Neural cell (in vitro differentiated cells): ENCODE results near the gene TIGD4. TPM values are rescaled to one million over a fixed set of nuclear protein-coding genes. Genes with fewer than 3 reads are reported as not detected.
A peak's percentile ranks its signal among the peaks of the same experiment; 100 is the strongest.

Experiments
- H2AFZ ChIP-seq: fragments of 200-600, 300-800 bp; sonication (generic), shearing (Covaris generic); 2 replicates; pipeline ENCODE4 v1.6.0; 2014; ENCODE audit warnings: low read depth, mild to moderate bottlenecking, antibody characterized with exemption, low read length, moderate library complexity
- H3F3A ChIP-seq: fragments of 200-600 bp; shearing (Covaris generic); 2 replicates; pipeline ENCODE4 v1.6.1; 2016; ENCODE audit warnings: mild to moderate bottlenecking, moderate library complexity, mixed read lengths, antibody characterized with exemption, low read length; ENCODE audit not compliant: insufficient read depth, poor library complexity, severe bottlenecking
- H3K27ac ChIP-seq: fragments of 200-600, 300-800 bp; sonication (generic), shearing (Covaris generic); 2 replicates; pipeline ENCODE4 v1.5.1; 2014; ENCODE audit warnings: mild to moderate bottlenecking, low read length, moderate library complexity
- H3K27me3 ChIP-seq: fragments of 300-800, 200-600 bp; sonication (generic), shearing (Covaris generic); 2 replicates; pipeline ENCODE4 v1.6.0; 2014; ENCODE audit warnings: mild to moderate bottlenecking, low read depth, low read length, moderate library complexity; ENCODE audit not compliant: insufficient read depth
- H3K36me3 ChIP-seq: fragments of 300-800, 200-600 bp; sonication (generic), shearing (Covaris generic); 2 replicates; pipeline ENCODE4 v1.5.1; 2014; ENCODE audit warnings: mild to moderate bottlenecking, antibody characterized with exemption, low read length, moderate library complexity; ENCODE audit not compliant: insufficient read depth
- H3K4me2 ChIP-seq: fragments of 300-800, 200-600 bp; sonication (generic), shearing (Covaris generic); 2 replicates; pipeline ENCODE4 v1.6.0; 2014; ENCODE audit warnings: mild to moderate bottlenecking, low read length
- H3K4me3 ChIP-seq: fragments of 300-800, 200-600 bp; sonication (generic), shearing (Covaris generic); 2 replicates; pipeline ENCODE4 v1.5.1; 2014; ENCODE audit warnings: mild to moderate bottlenecking, low read length, moderate library complexity
- H3K79me2 ChIP-seq: fragments of 200-600 bp; shearing (Covaris generic); replicated peaks from 2 replicates; pipeline ENCODE4 v1.6.0; 2014; ENCODE audit warnings: mild to moderate bottlenecking, low read length, moderate library complexity; ENCODE audit not compliant: insufficient read depth
- H3K9ac ChIP-seq: fragments of 300-800, 200-600 bp; sonication (generic), shearing (Covaris generic); 2 replicates; pipeline ENCODE4 v1.6.1; 2016; ENCODE audit warnings: mild to moderate bottlenecking, low read length, mixed read lengths
- H3K9me2 ChIP-seq: fragments of 200-600 bp; shearing (Covaris generic); 2 replicates; pipeline ENCODE4 v1.6.1; 2016; ENCODE audit warnings: mild to moderate bottlenecking, low read length, mixed read lengths; ENCODE audit not compliant: insufficient read depth
- H3K9me3 ChIP-seq: fragments of 200-600, 300-800 bp; sonication (generic), shearing (Covaris generic); 2 replicates; pipeline ENCODE4 v1.6.1; 2016; ENCODE audit warnings: mild to moderate bottlenecking, mixed run types, low read length, moderate library complexity, mixed read lengths
- H4K20me1 ChIP-seq: fragments of 200-600 bp; shearing (Covaris generic); 2 replicates; pipeline ENCODE4 v1.6.1; 2016; ENCODE audit warnings: mild to moderate bottlenecking, mixed run types; ENCODE audit not compliant: insufficient read depth
- CTCF ChIP-seq: fragments of 450-650 bp; IDR thresholded peaks from 2 replicates; pipeline ENCODE4 v1.5.1; 2014; ENCODE audit warnings: antibody characterized with exemption, mild to moderate bottlenecking, moderate library complexity; ENCODE audit not compliant: poor library complexity, severe bottlenecking
- EP300 ChIP-seq: fragments of 450-650 bp; conservative IDR thresholded peaks from 2 replicates; pipeline ENCODE4 v1.6.1; 2014; ENCODE audit warnings: antibody characterized with exemption, mild to moderate bottlenecking, moderate library complexity; ENCODE audit not compliant: poor library complexity, severe bottlenecking
- EZH2 ChIP-seq: fragments of 200-600, 300-800 bp; shearing (Covaris generic), sonication (generic); IDR thresholded peaks from 2 replicates; pipeline ENCODE4 v1.6.1; 2014; ENCODE audit warnings: antibody characterized with exemption, low read length, borderline replicate concordance, mild to moderate bottlenecking; ENCODE audit not compliant: insufficient read depth, poor library complexity, severe bottlenecking
- MXI1 ChIP-seq: fragments of 450-650 bp; conservative IDR thresholded peaks from 2 replicates; pipeline ENCODE4 v1.6.1; 2014; ENCODE audit warnings: antibody characterized with exemption, mild to moderate bottlenecking; ENCODE audit not compliant: poor library complexity, severe bottlenecking
- POLR2AphosphoS5 ChIP-seq: IDR thresholded peaks from 2 replicates; pipeline ENCODE4 v1.6.1; 2012
- RAD21 ChIP-seq: fragments of 450-650 bp; conservative IDR thresholded peaks from 2 replicates; pipeline ENCODE4 v1.6.1; 2014; ENCODE audit warnings: antibody characterized with exemption, mild to moderate bottlenecking, moderate library complexity
- REST ChIP-seq: IDR thresholded peaks from 2 replicates; pipeline ENCODE4 v1.6.1; 2012; ENCODE audit warnings: borderline replicate concordance
- SMC3 ChIP-seq: fragments of 450-650 bp; conservative IDR thresholded peaks from 2 replicates; pipeline ENCODE4 v1.6.1; 2014; ENCODE audit warnings: antibody characterized with exemption, mild to moderate bottlenecking, moderate library complexity; ENCODE audit not compliant: poor library complexity
- TAF1 ChIP-seq: IDR thresholded peaks from 2 replicates; pipeline ENCODE4 v1.6.1; 2012; ENCODE audit warnings: low read depth
- polyA plus RNA-seq: library from polyadenylated mRNA; depleted of rRNA; stranded (reverse); fragments of >200 nt; gene quantifications from 2 replicates; pipeline ENCODE4 v1.2.3, GENCODE V29; 2014

The TIGD4 gene
- polyA plus RNA-seq, 1 donor from 2014 or later, result 3.3 TPM

GRCh38 chr4:152738827-152739226 lies 40.7 kb downstream of the TIGD4 start:
- no peak overlapping the region for H2AFZ ChIP-seq

GRCh38 chr4:152735906-152736305 lies 43.6 kb downstream of the TIGD4 start:
- Histone ChIP-seq H3K27me3 (no peaks in the 10 kb centered on the region), H4K20me1 (no peaks in the 10 kb centered on the region), H3K9ac (no peak overlapping the region), H3F3A (no peaks in the 10 kb centered on the region), H3K4me3 (no peak overlapping the region), H3K4me2 (no peak overlapping the region), H3K9me3 (no peaks in the 10 kb centered on the region), H3K36me3 (no peaks in the 10 kb centered on the region), H3K79me2 (no peaks in the 10 kb centered on the region), H3K27ac (no peak overlapping the region), H2AFZ (no peak overlapping the region), H3K9me2 (no peaks in the 10 kb centered on the region)
- TF ChIP-seq EP300, result no peak

More at GRCh38 chr4:152738827-152739226, 40.7 kb downstream of the TIGD4 start:
- Histone ChIP-seq H3K4me2 (no peak overlapping the region), H3K36me3 (no peaks in the 10 kb centered on the region), H3K79me2 (no peaks in the 10 kb centered on the region), H4K20me1 (no peaks in the 10 kb centered on the region), H3K9me3 (no peaks in the 10 kb centered on the region), H3F3A (no peaks in the 10 kb centered on the region), H3K4me3 (no peak overlapping the region), H3K27ac (no peak overlapping the region), H3K27me3 (no peaks in the 10 kb centered on the region), H3K9me2 (no peaks in the 10 kb centered on the region), H3K9ac (no peak overlapping the region)
- TF ChIP-seq REST, result no peak
- no peak for TF ChIP-seq EZH2
- TF ChIP-seq RAD21, result no peak
- TF ChIP-seq TAF1, result no peak
- TF ChIP-seq SMC3, result no peak
- no peak for TF ChIP-seq MXI1
- TF ChIP-seq EP300, result no peak
- no peak for TF ChIP-seq CTCF
- TF ChIP-seq POLR2AphosphoS5, result no peak

- H3K27ac ChIP-seq, result no peak overlapping the region
- no peaks in the 10 kb centered on the region for H3K36me3 ChIP-seq
- H3K4me3 ChIP-seq, result no peak overlapping the region
- no peaks in the 10 kb centered on the region for H3K9me3 ChIP-seq
- no peak overlapping the region for H2AFZ ChIP-seq
- no peaks in the 10 kb centered on the region for H3F3A ChIP-seq
- H3K9ac ChIP-seq, result no peak overlapping the region
- H3K9me2 ChIP-seq, result no peaks in the 10 kb centered on the region
- H3K4me2 ChIP-seq, result no peak overlapping the region
- no peaks in the 10 kb centered on the region for H3K27me3 ChIP-seq
- no peaks in the 10 kb centered on the region for H3K79me2 ChIP-seq
- no peaks in the 10 kb centered on the region for H4K20me1 ChIP-seq
- no peak for TF ChIP-seq POLR2AphosphoS5
- peak; percentile 83 for TF ChIP-seq CTCF
- TF ChIP-seq RAD21, result peak; percentile 85
- no peak for TF ChIP-seq REST
- TF ChIP-seq SMC3, result peak; percentile 87
These were observed 44.1 kb downstream of the TIGD4 start for GRCh38 chr4:152735396-152735859.
